Measurements from ENCODE around the gene SLC25A21.

SLC25A21 gene

GRCh38 chr14:36974985-36975384 is 197.4 kb downstream of the SLC25A21 start:
- no peak for DNase-seq (ENCODE audit: low read depth, low spot score)
- no peak overlapping the region for H3K4me3 ChIP-seq (ENCODE audit: low read depth, low read length)
- CTCF ChIA-PET, result interaction anchor here (2.2 kb wide), 1 partner anchor 33 kb away, joined by 10 read pairs; no protein-coding TSS in a partner anchor
- POLR2A ChIA-PET, result no interaction called here
- TF ChIP-seq CTCF (IDR thresholded peaks at IDR 0.05; ENCODE audit: insufficient read depth, low read length, missing control alignments), result no peak

GRCh38 chr14:36973806-36974442 is 198.5 kb downstream of the SLC25A21 start:
- no peak for TF ChIP-seq CTCF (IDR thresholded peaks at IDR 0.05; ENCODE audit: insufficient read depth, low read length, missing control alignments)
- ChIA-PET POLR2A (no interaction called here), CTCF (interaction anchor here (0.6 to 2.2 kb wide), 3 partner anchors 21 to 326 kb away, joined by 3 to 10 read pairs (median 3); no protein-coding TSS in a partner anchor)
- no peak for DNase-seq (ENCODE audit: low read depth, low spot score)
- no peak overlapping the region for H3K4me3 ChIP-seq (ENCODE audit: low read depth, low read length)

GRCh38 chr14:36971263-36971855 is 201.0 kb downstream of the SLC25A21 start:
- H3K4me3 ChIP-seq (ENCODE audit: low read depth, low read length), result no peak overlapping the region
- CTCF ChIA-PET, result interaction anchor here (1.4 kb wide), 1 partner anchor 14 kb away, joined by 3 read pairs; no protein-coding TSS in a partner anchor
- no peak for TF ChIP-seq CTCF (IDR thresholded peaks at IDR 0.05; ENCODE audit: insufficient read depth, low read length, missing control alignments)
- DNase-seq (ENCODE audit: low read depth, low spot score), result no peak
- POLR2A ChIA-PET, result no interaction called here

GRCh38 chr14:36967892-36968555 is 204.4 kb downstream of the SLC25A21 start:
- CTCF ChIA-PET, result interaction anchor here (1.4 kb wide), 1 partner anchor 25 kb away, joined by 4 read pairs; no protein-coding TSS in a partner anchor
- DNase-seq (ENCODE audit: low read depth, low spot score), result no peak
- no peak overlapping the region for H3K4me3 ChIP-seq (ENCODE audit: low read depth, low read length)
- POLR2A ChIA-PET, result no interaction called here
- no peak for TF ChIP-seq CTCF (IDR thresholded peaks at IDR 0.05; ENCODE audit: insufficient read depth, low read length, missing control alignments)

- POLR2A ChIA-PET, result no interaction called here
- TF ChIP-seq CTCF (IDR thresholded peaks at IDR 0.05; ENCODE audit: insufficient read depth, low read length, missing control alignments), result no peak
- DNase-seq (ENCODE audit: low read depth, low spot score), result no peak
- CTCF ChIA-PET, result interaction anchor here (0.8 to 1.2 kb wide), 2 partner anchors 12 to 193 kb away, joined by 3 to 4 read pairs; no protein-coding TSS in a partner anchor
- H3K4me3 ChIP-seq (ENCODE audit: low read depth, low read length), result no peak overlapping the region
Measured at GRCh38 chr14:36955967-36956366, 216.4 kb downstream of the SLC25A21 start.

GRCh38 chr14:36955376-36955775 is 217.0 kb downstream of the SLC25A21 start:
- no peak for TF ChIP-seq CTCF (IDR thresholded peaks at IDR 0.05; ENCODE audit: insufficient read depth, low read length, missing control alignments)
- CTCF ChIA-PET, result interaction anchor here (1.2 to 5.6 kb wide), 2 partner anchors 11 to 13 kb away, joined by 4 to 47 read pairs; no protein-coding TSS in a partner anchor
- no peak overlapping the region for H3K4me3 ChIP-seq (ENCODE audit: low read depth, low read length)
- DNase-seq (ENCODE audit: low read depth, low spot score), result no peak
- POLR2A ChIA-PET, result no interaction called here
